GM21447 (cell line): ENCODE data around the gene CREB1.

Experiments
- ATAC-seq: cut with Tn5 transposase; IDR thresholded peaks from one replicate; pipeline ENCODE4 v1.9.1; 2021; ENCODE audit not compliant: unreplicated experiment

Gene CREB1

DNA sequence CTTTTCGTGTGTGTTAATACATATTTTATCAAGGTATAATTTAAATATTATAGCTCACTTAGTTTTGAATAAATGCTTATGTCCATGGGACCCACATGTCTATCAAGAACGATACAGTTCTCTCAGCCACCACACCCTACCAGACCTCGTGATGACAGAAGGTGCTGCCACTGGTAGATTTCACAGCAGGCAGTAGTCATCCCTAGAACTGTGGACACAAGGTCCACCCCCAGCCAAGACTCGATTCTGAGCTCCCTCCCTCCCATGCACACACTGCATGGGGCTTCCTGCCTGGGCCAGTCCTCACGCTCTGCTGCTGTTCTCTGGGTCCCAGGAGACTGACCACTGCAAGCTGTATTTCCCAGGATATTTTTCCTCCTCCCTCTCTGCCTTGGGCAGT is 26.5 kb upstream of the CREB1 start:
- ATAC-seq = peak; percentile 47

GRCh38 chr2:207504513-207505170 is 25.1 kb upstream of the CREB1 start:
- ATAC-seq = no peak

DNA sequence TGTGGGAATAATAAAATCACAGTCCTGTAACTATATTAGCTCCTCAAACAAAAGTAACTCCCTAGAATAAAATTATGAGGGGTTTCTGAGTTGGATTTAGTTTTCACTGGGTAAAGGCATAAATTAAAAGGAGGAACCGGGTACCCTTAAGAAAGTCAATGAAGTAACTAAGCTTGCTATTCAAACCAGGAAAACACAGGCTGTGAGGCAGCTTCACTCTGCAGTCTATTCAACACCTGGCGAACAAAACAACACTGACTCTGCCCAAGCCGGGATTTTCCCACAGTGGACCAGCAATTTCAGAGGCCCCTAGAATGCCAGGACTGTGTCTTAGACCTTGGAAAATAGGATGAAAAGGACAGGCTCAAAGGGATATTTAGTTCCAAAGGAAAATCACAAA is 24.6 kb upstream of the CREB1 start:
- peak; percentile 49 for ATAC-seq

DNA sequence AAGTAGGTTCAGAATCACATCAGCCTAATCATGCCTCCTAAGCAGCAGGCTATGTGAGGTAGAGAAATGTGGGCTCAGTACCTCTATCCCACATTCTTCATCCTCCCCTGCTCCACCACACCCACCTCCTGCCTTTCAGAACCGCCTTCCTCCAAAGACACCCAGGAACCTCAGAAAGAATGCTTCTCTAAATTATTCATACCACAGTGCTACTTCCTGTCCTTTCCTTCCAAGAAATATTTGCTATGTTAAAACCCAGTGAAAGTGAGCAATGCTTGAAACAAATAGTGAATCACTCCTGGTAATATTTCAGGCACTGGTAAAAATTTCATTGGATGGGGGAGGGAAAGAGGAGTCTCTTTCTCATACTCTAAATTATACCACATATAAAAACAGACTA is 24.0 kb upstream of the CREB1 start:
- no peak for ATAC-seq

DNA sequence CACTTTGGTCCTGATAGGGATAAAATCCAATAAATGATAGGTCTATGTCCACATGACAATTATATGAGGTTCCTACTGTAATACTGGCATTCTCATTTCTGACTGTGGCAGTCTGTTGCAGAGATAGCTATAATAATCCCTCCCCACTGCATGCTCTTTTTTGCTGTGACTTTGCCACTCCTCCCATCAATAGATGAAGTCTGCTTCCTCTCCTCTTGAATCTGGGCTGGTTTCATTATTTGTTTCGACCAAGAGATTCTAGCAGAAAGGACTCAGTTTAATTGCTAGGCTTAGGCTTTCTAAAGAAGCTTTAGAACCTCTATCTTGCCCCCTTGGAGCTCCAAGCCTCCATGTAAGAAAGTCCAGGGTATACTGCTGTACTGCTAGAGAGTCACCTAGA is 23.3 kb upstream of the CREB1 start:
- no peak for ATAC-seq

GRCh38 chr2:207510148-207510547 is 19.6 kb upstream of the CREB1 start:
- ATAC-seq = no peak

DNA sequence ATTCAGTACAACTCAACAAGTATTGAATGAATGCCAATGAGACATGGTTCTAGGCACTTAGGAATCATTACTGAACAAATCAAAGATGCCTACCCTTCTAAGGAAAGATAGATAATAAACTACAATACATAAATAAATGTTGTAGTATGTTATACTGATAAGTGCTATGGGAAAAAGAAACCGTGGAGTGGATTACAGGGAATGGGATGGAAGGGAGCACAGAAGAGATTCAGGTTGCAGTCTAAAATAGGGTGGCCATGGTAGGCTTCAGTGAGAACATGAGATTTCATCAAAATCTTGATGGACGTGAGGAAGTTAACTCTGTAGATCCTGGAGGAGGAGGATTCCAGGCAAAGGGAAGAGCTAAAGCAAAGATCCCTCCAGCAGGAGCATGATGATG is 17.9 kb upstream of the CREB1 start:
- ATAC-seq = no peak

- no peak for ATAC-seq
These were observed 17.4 kb upstream of the CREB1 start for GRCh38 chr2:207512356-207512755.

GRCh38 chr2:207513551-207514257 is 16.1 kb upstream of the CREB1 start:
- no peak for ATAC-seq

DNA sequence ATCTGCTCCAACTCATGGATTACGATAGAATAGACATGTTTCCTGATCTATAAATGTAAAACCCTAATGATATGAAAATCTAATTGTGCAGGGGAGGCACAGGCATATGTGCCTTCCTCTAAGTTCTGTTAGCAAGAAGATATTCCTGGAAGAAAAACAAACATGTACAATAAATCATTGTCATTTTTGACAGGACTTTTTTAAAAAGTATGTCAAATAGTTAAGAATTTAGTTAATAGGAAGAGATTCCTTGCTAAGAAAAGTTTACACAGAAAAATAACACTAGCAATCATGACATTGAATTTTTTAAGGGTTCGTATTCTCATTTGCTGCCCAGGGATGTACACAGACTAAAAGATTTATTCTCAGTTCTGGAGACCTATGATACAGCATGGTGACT is 15.3 kb upstream of the CREB1 start:
- no peak for ATAC-seq

DNA sequence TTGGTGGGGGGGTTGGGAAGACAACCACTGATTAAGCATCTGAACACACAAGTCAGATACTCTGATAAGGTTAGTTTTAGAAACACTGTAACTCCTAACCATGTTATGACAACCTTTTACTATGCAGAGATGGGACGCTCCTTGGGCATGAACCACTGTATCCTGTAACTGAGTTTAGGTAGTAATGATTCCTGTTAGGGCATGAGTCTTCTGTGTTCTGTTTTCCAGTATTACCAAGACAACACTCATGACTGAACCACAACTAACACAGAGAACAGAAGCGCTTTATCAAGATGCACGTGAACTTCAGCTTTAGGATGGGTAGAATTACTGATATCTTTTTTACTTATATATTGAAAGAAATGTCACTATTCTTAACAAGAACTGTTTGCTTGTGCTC is 14.1 kb upstream of the CREB1 start:
- ATAC-seq = no peak

DNA sequence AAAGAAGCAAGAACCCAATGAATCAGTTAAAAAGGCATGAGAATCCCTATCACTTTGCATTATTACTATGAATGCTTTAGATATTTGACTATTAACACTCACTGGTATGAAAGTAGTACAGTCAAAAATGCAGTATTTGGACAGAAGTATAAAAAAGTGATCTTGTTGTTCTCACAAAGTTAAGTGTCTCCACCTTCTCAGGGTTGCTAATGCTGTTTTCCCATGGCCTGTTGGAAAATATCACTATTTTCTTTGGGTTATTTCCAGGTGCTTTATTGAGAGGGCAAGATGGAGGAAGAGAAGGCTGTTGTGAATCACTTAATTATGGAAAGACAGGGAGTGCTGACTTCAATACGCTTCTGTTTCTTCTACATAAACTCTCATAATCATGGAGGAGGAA is 13.6 kb upstream of the CREB1 start:
- ATAC-seq = no peak

- ATAC-seq = no peak
These were observed 6.8 kb upstream of the CREB1 start for GRCh38 chr2:207523005-207523404.

GRCh38 chr2:207525296-207525695 is 4.5 kb upstream of the CREB1 start:
- no peak for ATAC-seq

DNA sequence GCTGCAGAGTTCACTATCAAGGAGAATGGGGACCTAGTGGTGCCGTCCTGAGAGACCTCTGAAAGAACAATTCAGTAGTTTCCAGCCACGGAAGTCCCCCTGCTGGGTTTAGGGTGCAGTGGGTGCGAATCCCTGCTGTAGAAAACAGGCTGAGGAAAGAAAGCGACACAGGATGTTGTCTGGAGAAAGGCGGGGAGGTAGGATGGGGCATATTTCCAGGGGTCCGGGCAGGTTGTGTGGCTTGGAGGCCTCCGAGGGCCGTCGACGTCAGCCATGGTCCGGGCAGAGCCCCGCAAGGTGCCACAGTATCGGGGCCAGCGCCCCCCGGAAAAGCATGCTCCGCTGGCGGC is 807 bp upstream of the CREB1 start:
- peak; percentile 7 for ATAC-seq

DNA sequence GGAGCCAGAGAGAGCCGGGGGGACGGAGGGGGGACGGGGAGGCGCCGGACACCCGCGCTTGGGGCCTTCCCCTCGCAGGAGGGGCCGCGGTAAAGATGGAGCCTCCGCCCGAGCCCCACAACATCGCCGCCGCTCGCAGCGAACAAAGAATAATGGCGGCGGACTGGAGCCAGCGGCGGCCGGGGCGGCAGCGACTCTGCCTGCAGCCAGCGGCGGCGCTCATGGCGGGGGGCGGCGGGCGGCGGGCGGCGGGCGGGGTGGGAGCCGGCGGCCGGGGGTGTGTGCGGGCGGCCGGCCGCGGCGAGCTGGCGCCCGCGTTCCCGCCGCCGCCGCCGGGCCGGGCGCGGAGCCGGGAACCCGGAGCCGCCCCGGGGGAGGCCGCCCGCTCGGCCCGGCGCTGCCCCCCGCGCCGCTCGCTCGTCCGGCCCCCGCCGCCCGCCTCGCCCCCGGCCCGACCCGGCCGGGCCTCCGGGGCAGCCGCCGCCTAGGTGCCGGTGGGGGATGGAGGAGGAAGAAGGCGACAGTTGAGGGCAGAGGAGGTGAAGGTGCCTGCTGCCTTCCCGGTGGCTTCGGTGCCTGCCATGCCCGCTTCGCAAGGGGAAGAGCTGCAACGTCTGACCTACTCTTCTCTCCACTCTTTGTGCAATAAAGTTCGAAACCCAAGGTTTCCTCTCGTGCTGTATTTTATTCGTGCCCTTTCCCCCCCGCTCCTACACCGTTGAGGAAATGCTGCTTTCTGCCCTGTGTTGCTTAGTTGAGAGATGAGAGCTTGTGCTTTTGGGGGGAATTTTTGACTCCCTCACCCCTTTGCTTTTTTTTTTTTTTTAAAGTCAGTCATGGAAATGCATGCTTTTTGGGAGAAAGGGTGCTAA is 634 bp downstream of the CREB1 start:
- ATAC-seq = no peak

DNA sequence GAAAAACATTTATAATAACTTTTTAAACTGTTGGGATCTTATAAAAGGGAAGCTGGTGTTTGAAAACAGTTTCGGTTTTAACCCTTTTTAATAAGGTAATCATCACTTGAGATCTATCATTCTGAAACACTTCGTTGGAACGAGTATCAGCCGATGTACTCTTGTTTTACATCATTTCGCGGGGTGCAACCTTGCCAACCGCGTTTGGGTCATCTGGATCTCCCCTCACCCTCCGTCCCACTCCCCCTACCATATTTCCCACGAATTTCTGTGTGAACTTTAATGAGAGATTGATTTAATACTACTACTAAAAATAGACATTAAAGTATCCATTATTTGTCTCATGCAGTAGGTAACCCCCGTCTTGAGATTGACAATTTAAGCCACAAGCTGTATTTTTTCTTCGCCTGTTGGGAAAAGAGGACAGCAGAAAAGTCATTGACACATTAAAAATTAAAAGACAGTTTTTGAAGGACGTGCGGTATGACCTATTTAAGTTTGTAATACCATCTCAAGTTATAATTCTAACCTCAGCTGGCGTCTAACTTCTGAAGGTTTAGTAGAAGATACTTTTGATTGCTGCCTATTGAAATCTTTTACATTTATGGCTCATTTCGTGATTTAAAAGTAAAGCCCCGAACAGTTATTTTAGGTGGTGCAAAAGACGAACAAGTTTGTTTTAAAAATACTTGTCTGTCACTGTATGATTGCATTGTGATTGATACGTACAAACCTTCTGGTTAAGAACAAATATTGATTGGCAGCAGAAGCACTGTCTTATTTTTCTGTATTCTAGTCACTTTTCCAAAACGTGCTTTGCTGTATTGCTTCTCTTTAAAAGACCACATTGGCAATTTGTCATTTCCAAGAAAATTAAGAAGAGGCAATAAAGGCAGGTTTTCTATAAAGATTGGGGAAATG is 1.5 kb downstream of the CREB1 start:
- ATAC-seq = no peak

DNA sequence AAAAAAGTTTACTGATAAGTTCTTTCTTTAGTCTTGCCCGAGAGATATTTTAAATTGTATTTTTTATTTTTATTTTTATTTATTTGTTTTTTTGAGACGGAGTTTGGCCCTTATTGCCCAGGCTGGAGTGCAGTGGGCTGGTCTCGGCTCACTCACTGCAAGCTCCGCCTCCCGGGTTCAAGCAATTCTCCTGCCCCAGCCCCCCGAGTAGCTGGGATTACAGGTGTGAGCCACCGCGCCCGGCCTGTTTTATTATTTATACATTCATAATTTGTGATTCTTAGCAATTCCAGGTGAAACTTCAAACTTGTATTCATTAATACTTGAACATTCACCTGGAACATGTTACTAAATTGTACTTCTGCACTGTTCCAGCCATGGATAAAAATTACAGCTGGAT is 2.9 kb downstream of the CREB1 start:
- ATAC-seq = no peak

DNA sequence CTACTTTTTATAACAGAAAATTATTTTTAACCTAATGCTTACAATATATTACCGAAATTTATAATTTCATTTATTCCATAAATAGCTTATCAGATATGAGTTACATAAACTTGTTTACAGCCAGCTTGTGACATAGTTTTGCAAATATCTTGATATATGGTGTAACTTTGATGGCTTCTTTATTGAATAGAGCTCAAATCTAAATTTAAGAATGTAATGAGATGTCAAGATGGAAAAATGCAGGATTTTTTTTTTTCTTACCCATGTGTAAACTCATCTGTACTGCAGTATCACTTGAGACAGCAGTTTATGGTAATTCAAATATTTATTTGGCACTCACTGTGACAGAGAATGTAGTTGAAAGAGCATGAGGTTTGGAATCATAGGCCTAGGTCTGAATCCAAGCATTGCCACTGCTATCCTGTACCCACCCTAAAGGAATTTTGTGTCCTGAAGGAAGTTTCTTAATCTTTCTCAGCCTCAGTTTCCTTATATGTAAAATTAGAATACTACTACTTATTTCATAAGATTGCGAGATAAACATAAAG is 3.8 kb downstream of the CREB1 start:
- ATAC-seq = no peak

DNA sequence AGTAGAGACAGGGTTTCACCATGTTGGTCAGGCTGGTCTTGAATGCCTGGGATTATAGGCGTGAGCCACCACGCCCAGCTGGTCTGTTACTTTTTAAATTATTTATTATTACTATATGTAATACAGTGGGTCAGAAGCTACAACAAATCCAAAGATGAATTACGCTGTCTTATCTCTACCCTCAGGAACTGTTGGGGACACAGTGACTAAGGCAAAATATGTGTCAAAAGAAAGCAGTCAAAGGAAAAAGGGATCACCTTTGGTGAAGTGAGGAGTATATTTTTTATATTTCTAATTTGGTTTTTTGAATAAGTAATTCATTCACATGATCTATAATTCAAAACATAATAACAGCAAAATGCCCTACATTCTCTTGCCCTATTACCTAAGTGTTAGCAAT is 4.7 kb downstream of the CREB1 start:
- no peak for ATAC-seq

DNA sequence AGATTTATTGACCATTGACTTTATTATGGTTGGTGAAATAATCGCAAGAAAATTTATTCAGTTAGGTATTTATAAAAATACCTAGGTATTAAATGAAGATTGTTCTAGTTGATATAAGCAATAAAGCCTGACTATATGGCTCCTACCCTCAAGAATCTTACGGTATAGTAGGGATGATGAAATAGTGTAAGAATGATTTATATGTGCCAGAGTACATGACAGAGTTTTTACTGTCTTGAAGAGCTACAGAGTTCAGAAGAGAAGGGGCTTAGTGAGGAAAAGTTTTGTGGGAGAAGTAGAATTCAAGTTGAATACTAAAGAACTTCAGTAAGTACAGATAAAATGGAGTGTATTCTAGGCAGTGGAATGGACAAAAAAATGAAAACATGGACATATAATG is 9.7 kb downstream of the CREB1 start:
- no peak for ATAC-seq
